Fibroblast of the conjunctiva (primary cell): ENCODE measurements around the gene SDR42E1.
A peak's percentile ranks its signal among the peaks of the same experiment; 100 is the strongest.
"Not testable (repeated sequence)": the region's sequence is repeated elsewhere in the genome, so short reads cannot be mapped to it uniquely, and the experiment has no call there.

Source experiments
- DNase-seq: peaks from one replicate; pipeline ENCODE4 v3.0.0-alpha.2; 2010; ENCODE audit warnings: low read depth

SDR42E1 gene

GRCh38 chr16:82037666-82038065 is 26.4 kb upstream of the SDR42E1 start:
- DNase-seq, result no peak

GRCh38 chr16:82037251-82037650 is 26.0 kb upstream of the SDR42E1 start:
- DNase-seq, result no peak

- no peak for DNase-seq
Observed at GRCh38 chr16:82034981-82035612, 23.8 kb upstream of the SDR42E1 start, which contains the start of gene HSD17B2. Gene HSD17B2, plus strand, starts transcription at chr16:82035253. Its CDS starts 172 bp downstream, at chr16:82035425.

- DNase-seq, result no peak
Observed at GRCh38 chr16:82033683-82034300, 22.5 kb upstream of the SDR42E1 start.

GRCh38 chr16:82033006-82033405 is 21.7 kb upstream of the SDR42E1 start:
- DNase-seq, result no peak

GRCh38 chr16:82031116-82032084 is 20.1 kb upstream of the SDR42E1 start:
- DNase-seq, result peak; percentile 53

- DNase-seq, result no peak
Observed at GRCh38 chr16:82027629-82028064, 16.4 kb upstream of the SDR42E1 start.

GRCh38 chr16:82024883-82025282 is 13.6 kb upstream of the SDR42E1 start:
- no peak for DNase-seq

GRCh38 chr16:82024316-82024715 is 13.0 kb upstream of the SDR42E1 start:
- DNase-seq, result no peak

- no peak for DNase-seq
Observed at GRCh38 chr16:82023206-82023605, 11.9 kb upstream of the SDR42E1 start.

GRCh38 chr16:82020051-82020450 is 8.8 kb upstream of the SDR42E1 start:
- DNase-seq, result no peak

- DNase-seq, result no peak
Observed at GRCh38 chr16:82019535-82019934, 8.3 kb upstream of the SDR42E1 start.

GRCh38 chr16:82017911-82018568 is 6.8 kb upstream of the SDR42E1 start:
- DNase-seq, result no peak

GRCh38 chr16:82016964-82017363 is 5.7 kb upstream of the SDR42E1 start:
- peak; percentile 79 for DNase-seq

GRCh38 chr16:82016263-82016662 is 5.0 kb upstream of the SDR42E1 start:
- peak; percentile 43 for DNase-seq

- DNase-seq, result no peak
Observed at GRCh38 chr16:82013139-82013538, 1.9 kb upstream of the SDR42E1 start.

GRCh38 chr16:82010649-82011048 is 621 bp downstream of the SDR42E1 start:
- DNase-seq, result no peak

- DNase-seq, result not testable (repeated sequence)
Observed at GRCh38 chr16:82009789-82010188, 1.5 kb downstream of the SDR42E1 start.

- no peak for DNase-seq
Observed at GRCh38 chr16:82008957-82009592, 2.2 kb downstream of the SDR42E1 start.

GRCh38 chr16:82007189-82007588 is 4.1 kb downstream of the SDR42E1 start:
- DNase-seq, result no peak

GRCh38 chr16:82006036-82006435 is 5.2 kb downstream of the SDR42E1 start:
- DNase-seq, result no peak
